Loucy (cell line): Measurements from ENCODE around the gene FBXO22.
"Not testable (repeated sequence)": the region's sequence is repeated elsewhere in the genome, so short reads cannot be mapped to it uniquely, and the experiment has no call there.

Source experiments
- H2AFZ ChIP-seq: fragments of 200-600 bp; sonication (generic); 2 replicates; pipeline ENCODE4 v1.6.0; 2016; ENCODE audit warnings: antibody characterized with exemption, mild to moderate bottlenecking, low read length, moderate library complexity
- H3F3A ChIP-seq: fragments of 200-600 bp; 2 replicates; pipeline ENCODE4 v1.6.0; 2016; ENCODE audit warnings: antibody characterized with exemption, low read depth, mild to moderate bottlenecking
- H3K27me3 ChIP-seq: fragments of 200-600 bp; sonication (generic); 2 replicates; pipeline ENCODE4 v1.6.1; 2014; ENCODE audit warnings: low read length, mild to moderate bottlenecking; ENCODE audit not compliant: insufficient read depth, poor library complexity, severe bottlenecking
- H3K36me3 ChIP-seq: fragments of 200-600 bp; sonication (generic); 2 replicates; pipeline ENCODE4 v1.6.1; 2016; ENCODE audit warnings: low read length; ENCODE audit not compliant: insufficient read depth
- H3K4me1 ChIP-seq: fragments of 200-600 bp; sonication (generic); 2 replicates; pipeline ENCODE4 v1.5.1; 2014; ENCODE audit warnings: low read length, mild to moderate bottlenecking; ENCODE audit not compliant: insufficient read depth, poor library complexity, severe bottlenecking
- H3K4me2 ChIP-seq: fragments of 200-600 bp; sonication (generic); 2 replicates; pipeline ENCODE4 v1.6.0; 2014; ENCODE audit warnings: antibody characterized with exemption, low read length, low read depth, mild to moderate bottlenecking; ENCODE audit not compliant: poor library complexity, severe bottlenecking
- H3K4me3 ChIP-seq: fragments of 200-600 bp; sonication (generic); 2 replicates; pipeline ENCODE4 v1.5.1; 2014; ENCODE audit warnings: low read length, mild to moderate bottlenecking, mixed read lengths; ENCODE audit not compliant: poor library complexity, severe bottlenecking
- H3K79me2 ChIP-seq: fragments of 200-600 bp; sonication (generic); 2 replicates; pipeline ENCODE4 v1.6.1; 2014; ENCODE audit warnings: low read length; ENCODE audit not compliant: insufficient read depth
- H3K9ac ChIP-seq: fragments of 200-600 bp; sonication (generic); 2 replicates; pipeline ENCODE4 v1.6.0; 2014; ENCODE audit warnings: mild to moderate bottlenecking, low read depth, low read length, moderate library complexity; ENCODE audit not compliant: poor library complexity, severe bottlenecking
- H3K9me2 ChIP-seq: fragments of 200-600 bp; sonication (generic); replicated peaks from 2 replicates; pipeline ENCODE4 v1.6.1; 2016; ENCODE audit warnings: low read depth, low read length, mixed read lengths
- H3K9me3 ChIP-seq: fragments of 200-600 bp; sonication (generic); 2 replicates; pipeline ENCODE4 v1.6.1; 2014; ENCODE audit warnings: mild to moderate bottlenecking, antibody characterized with exemption, low read length, low read depth; ENCODE audit not compliant: insufficient read depth
- H4K20me1 ChIP-seq: fragments of 200-600 bp; sonication (generic); 2 replicates; pipeline ENCODE4 v1.6.0; 2014; ENCODE audit warnings: antibody characterized with exemption, low read length, mild to moderate bottlenecking; ENCODE audit not compliant: insufficient read depth, poor library complexity, severe bottlenecking
- EZH2phosphoT487 ChIP-seq: fragments of 200-600 bp; IDR thresholded peaks from 2 replicates; pipeline ENCODE4 v1.6.1; 2018; ENCODE audit warnings: antibody characterized with exemption, mild to moderate bottlenecking, moderate library complexity, borderline replicate concordance
- TF ChIP-seq, protein P1 (sequence below): fragments of 200-600 bp; sonication (generic); conservative IDR thresholded peaks from 2 replicates; pipeline ENCODE4 v1.5.1; 2014; ENCODE audit warnings: mild to moderate bottlenecking, antibody characterized with exemption, low read length

The FBXO22 gene

DNA sequence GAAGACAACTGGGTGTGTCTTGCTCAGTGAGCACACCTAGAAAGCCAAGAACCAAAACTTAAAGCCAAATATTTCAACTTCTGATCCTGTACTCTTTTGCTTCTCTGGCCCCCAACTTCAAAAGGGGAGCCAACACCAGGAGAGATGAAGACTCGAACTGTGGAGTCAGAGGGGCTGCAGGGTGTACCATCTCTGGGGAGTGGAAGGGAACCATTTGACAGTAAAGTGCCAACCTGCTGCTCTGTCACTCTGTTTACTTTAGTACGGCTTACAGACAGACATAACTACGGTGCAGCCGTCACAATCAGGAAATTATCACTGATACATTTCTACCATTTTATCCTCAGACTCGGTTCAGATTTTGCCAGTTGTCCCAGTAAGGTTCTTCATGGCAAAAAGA lies 1.6 kb downstream of the FBXO22 start:
- Histone ChIP-seq H3K27me3 (no peaks in the 10 kb centered on the region), H3K4me2 (peak overlapping the region; percentile 76), H3K9me3 (no peaks in the 10 kb centered on the region), H3K4me3 (peak overlapping the region; percentile 80), H2AFZ (no peak overlapping the region), H3K4me1 (peaks cover 17% of the 10 kb centered on the region), H3K9me2 (no peaks in the 10 kb centered on the region), H3K79me2 (peaks cover 30% of the 10 kb centered on the region), H4K20me1 (peaks cover 5% of the 10 kb centered on the region), H3K36me3 (peaks cover 17% of the 10 kb centered on the region; the same call in 1 of the 2 replicates), H3K9ac (no peak overlapping the region), H3F3A (no peaks in the 10 kb centered on the region)
- no peak for TF ChIP-seq EZH2phosphoT487
- TF ChIP-seq, protein P1, sequence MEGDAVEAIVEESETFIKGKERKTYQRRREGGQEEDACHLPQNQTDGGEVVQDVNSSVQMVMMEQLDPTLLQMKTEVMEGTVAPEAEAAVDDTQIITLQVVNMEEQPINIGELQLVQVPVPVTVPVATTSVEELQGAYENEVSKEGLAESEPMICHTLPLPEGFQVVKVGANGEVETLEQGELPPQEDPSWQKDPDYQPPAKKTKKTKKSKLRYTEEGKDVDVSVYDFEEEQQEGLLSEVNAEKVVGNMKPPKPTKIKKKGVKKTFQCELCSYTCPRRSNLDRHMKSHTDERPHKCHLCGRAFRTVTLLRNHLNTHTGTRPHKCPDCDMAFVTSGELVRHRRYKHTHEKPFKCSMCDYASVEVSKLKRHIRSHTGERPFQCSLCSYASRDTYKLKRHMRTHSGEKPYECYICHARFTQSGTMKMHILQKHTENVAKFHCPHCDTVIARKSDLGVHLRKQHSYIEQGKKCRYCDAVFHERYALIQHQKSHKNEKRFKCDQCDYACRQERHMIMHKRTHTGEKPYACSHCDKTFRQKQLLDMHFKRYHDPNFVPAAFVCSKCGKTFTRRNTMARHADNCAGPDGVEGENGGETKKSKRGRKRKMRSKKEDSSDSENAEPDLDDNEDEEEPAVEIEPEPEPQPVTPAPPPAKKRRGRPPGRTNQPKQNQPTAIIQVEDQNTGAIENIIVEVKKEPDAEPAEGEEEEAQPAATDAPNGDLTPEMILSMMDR = no peak

DNA sequence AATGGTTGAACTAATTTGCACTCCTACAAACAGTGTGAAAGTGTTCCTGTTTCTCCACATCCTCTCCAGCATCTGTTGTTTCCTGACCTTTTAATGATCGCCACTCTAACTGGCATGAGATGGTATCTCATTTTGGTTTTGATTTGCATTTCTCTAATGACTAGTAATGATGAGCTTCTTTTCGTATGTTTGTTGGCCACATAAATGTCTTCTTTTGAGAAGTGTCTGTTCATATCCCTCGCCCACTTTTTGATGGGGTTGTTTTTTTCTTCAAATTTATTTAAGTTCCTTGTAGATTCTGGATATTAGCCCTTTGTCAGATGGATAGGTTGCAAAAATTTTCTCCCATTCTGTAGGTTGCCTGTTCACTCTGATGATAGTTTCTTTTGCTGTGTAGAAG lies 6.7 kb downstream of the FBXO22 start:
- Histone ChIP-seq H3K79me2 (peaks cover 32% of the 10 kb centered on the region), H3K4me1 (peaks cover 12% of the 10 kb centered on the region), H3K36me3 (peaks cover 16% of the 10 kb centered on the region; the same call in 1 of the 2 replicates)
- H3K27me3 ChIP-seq, H3K4me3 ChIP-seq, H2AFZ ChIP-seq, H3K9me3 ChIP-seq, H3K4me2 ChIP-seq, H3K9ac ChIP-seq, H4K20me1 ChIP-seq, H3K9me2 ChIP-seq, H3F3A ChIP-seq: not testable (repeated sequence)

DNA sequence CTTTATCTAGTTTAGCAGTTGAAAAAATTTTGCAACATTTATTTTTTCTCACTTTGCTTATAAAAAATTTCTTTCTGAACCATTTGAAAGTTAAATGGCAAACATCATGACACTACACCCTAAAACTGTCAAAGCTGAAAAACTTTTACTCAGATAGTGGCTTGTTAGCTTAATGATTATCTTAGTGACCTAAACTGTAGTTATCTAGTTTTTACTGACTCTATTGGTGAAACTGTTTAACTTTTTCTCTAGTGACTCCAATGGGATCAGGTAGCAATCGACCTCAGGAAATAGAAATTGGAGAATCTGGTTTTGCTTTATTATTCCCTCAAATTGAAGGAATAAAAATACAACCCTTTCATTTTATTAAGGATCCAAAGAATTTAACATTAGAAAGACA lies 13.3 kb downstream of the FBXO22 start:
- peaks cover 38% of the 10 kb centered on the region for H3K36me3 ChIP-seq
- H3K79me2 ChIP-seq = peaks cover 9% of the 10 kb centered on the region

DNA sequence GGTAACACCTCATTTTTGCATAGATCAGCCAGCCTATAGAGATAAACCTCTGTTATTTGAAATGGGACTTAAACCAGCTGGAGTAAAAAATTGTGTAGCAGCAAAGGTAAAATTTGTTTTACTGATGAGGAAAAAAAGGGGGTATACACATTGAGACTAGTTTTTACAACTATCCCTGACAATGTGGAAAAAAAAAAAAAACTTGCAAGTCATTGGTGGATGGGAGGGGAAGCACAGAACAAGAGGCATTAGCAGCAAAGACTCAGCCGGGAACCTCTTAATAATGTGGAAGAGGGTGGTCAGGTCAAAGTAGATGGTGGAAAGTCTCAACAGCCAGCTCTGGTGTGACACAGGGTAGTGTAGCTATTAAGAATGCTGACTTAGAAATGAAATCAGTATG lies 14.5 kb downstream of the FBXO22 start:
- Histone ChIP-seq H3K79me2 (peaks cover 6% of the 10 kb centered on the region), H3K36me3 (peaks cover 37% of the 10 kb centered on the region)

More for the DNA sequence above, 13.3 kb downstream of the FBXO22 start:
- Histone ChIP-seq H3K27me3 (no peaks in the 10 kb centered on the region), H2AFZ (no peak overlapping the region), H3K9ac (no peak overlapping the region), H3K9me3 (no peaks in the 10 kb centered on the region), H3K9me2 (no peaks in the 10 kb centered on the region), H3F3A (no peaks in the 10 kb centered on the region), H4K20me1 (no peaks in the 10 kb centered on the region), H3K4me1 (no peaks in the 10 kb centered on the region), H3K4me2 (no peak overlapping the region), H3K4me3 (no peak overlapping the region)
- no peak for TF ChIP-seq EZH2phosphoT487
- TF ChIP-seq, protein P1 = no peak

More for the DNA sequence above, 14.5 kb downstream of the FBXO22 start:
- H3K4me2 ChIP-seq = no peak overlapping the region
- no peak overlapping the region for H2AFZ ChIP-seq
- H3K9me2 ChIP-seq = no peaks in the 10 kb centered on the region
- no peaks in the 10 kb centered on the region for H3K9me3 ChIP-seq
- no peaks in the 10 kb centered on the region for H3K27me3 ChIP-seq
- H3K4me1 ChIP-seq = no peaks in the 10 kb centered on the region
- H3K9ac ChIP-seq = no peak overlapping the region
- H4K20me1 ChIP-seq = no peaks in the 10 kb centered on the region
- H3K4me3 ChIP-seq = no peak overlapping the region
- no peaks in the 10 kb centered on the region for H3F3A ChIP-seq
- TF ChIP-seq EZH2phosphoT487 = no peak
- TF ChIP-seq, protein P1 = no peak
